RWPE2 (cell line): Measurements from ENCODE around the gene KIRREL3.
A peak's percentile ranks its signal among the peaks of the same experiment; 100 is the strongest.

Source experiments
- ATAC-seq: fragments of 200-7000 bp; cut with Tn5 transposase; 3 replicates; pipeline ENCODE4 v1.9.1; 2021; ENCODE audit warnings: low read depth
- DNase-seq: peaks from one replicate; pipeline ENCODE4 v3.0.0-alpha.2; 2020; ENCODE audit warnings: low spot score
- H3K27ac ChIP-seq: fragments of 450-650 bp; 2 replicates; pipeline ENCODE4 v1.5.1; 2017; ENCODE audit warnings: mild to moderate bottlenecking; ENCODE audit not compliant: poor library complexity, severe bottlenecking
- H3K27me3 ChIP-seq: fragments of 250-450 bp; sonication (Bioruptor Pico); 2 replicates; pipeline ENCODE4 v1.5.1; 2021; ENCODE audit warnings: mild to moderate bottlenecking, moderate library complexity; ENCODE audit not compliant: insufficient read depth, poor library complexity, severe bottlenecking
- H3K36me3 ChIP-seq: fragments of 250-450 bp; sonication (Bioruptor Pico); 2 replicates; pipeline ENCODE4 v1.5.1; 2020; ENCODE audit warnings: low read depth, mild to moderate bottlenecking, moderate library complexity
- H3K4me1 ChIP-seq: fragments of 250-450 bp; sonication (Bioruptor Pico); 2 replicates; pipeline ENCODE4 v1.5.1; 2021; ENCODE audit warnings: mild to moderate bottlenecking, moderate library complexity; ENCODE audit not compliant: insufficient read depth, poor library complexity, severe bottlenecking
- H3K4me3 ChIP-seq: fragments of 250-450 bp; sonication (Bioruptor Pico); 2 replicates; pipeline ENCODE4 v1.5.1; 2021; ENCODE audit warnings: mild to moderate bottlenecking, moderate library complexity; ENCODE audit not compliant: severe bottlenecking
- H3K9me3 ChIP-seq: fragments of 250-450 bp; sonication (Bioruptor Pico); 2 replicates; pipeline ENCODE4 v1.5.1; 2021; ENCODE audit warnings: mild to moderate bottlenecking, moderate library complexity; ENCODE audit not compliant: severe bottlenecking
- CTCF ChIP-seq: fragments of 450-650 bp; IDR thresholded peaks from one replicate; pipeline ENCODE4 v1.5.1; 2017; ENCODE audit warnings: mild to moderate bottlenecking, moderate library complexity; ENCODE audit not compliant: poor library complexity, severe bottlenecking

The KIRREL3 gene

GRCh38 chr11:126658306-126659056, 342.1 kb downstream of the KIRREL3 start:
- DNase-seq (no peak), ATAC-seq (no peak)
- Histone ChIP-seq H3K36me3 (no peaks in the 10 kb centered on the region), H3K4me3 (no peak overlapping the region), H3K27ac (no peak overlapping the region), H3K27me3 (no peaks in the 10 kb centered on the region), H3K9me3 (no peaks in the 10 kb centered on the region), H3K4me1 (peaks cover 2% of the 10 kb centered on the region)
- TF ChIP-seq CTCF, result no peak

- peak; percentile 87 for ATAC-seq
These were observed 344.8 kb downstream of the KIRREL3 start for GRCh38 chr11:126655807-126656128.

GRCh38 chr11:126654886-126655806, 345.4 kb downstream of the KIRREL3 start:
- Histone ChIP-seq H3K36me3 (no peaks in the 10 kb centered on the region), H3K4me1 (peaks cover 2% of the 10 kb centered on the region), H3K27me3 (no peaks in the 10 kb centered on the region), H3K4me3 (no peak overlapping the region), H3K9me3 (no peaks in the 10 kb centered on the region), H3K27ac (no peak overlapping the region)
- ATAC-seq (peak; percentile 30), DNase-seq (no peak)
- TF ChIP-seq CTCF, result no peak

More at GRCh38 chr11:126655807-126656128, 344.8 kb downstream of the KIRREL3 start:
- Histone ChIP-seq H3K27me3 (no peaks in the 10 kb centered on the region), H3K9me3 (no peaks in the 10 kb centered on the region), H3K4me3 (no peak overlapping the region), H3K36me3 (no peaks in the 10 kb centered on the region), H3K4me1 (peaks cover 2% of the 10 kb centered on the region), H3K27ac (no peak overlapping the region)
- TF ChIP-seq CTCF, result no peak
- no peak for DNase-seq

DNA sequence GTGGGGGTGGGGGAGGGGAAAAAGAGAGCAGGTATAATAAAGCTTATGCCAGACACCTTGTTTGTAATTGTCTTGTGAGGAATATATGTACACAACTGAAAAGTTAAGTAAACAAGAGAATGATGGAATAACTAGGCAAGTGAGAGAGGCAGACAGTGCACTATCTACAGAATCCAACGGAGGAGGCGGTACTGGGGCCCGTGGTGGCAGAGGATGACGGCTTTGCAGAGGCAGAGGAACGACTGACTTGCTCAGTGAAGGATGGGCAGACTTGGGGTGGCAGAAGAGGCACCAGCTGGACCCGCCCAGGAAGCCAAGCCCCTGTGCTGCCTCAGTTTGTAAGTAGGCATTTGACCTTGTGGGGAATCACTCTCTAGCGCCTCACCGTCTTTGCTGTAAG, 347.5 kb downstream of the KIRREL3 start:
- H3K4me3 ChIP-seq, result no peak overlapping the region
- no peak for TF ChIP-seq CTCF
- no peak for ATAC-seq
- no peaks in the 10 kb centered on the region for H3K36me3 ChIP-seq
- no peaks in the 10 kb centered on the region for H3K27me3 ChIP-seq
- no peak for DNase-seq
- H3K4me1 ChIP-seq, result peaks cover 3% of the 10 kb centered on the region
- no peaks in the 10 kb centered on the region for H3K9me3 ChIP-seq
- no peak overlapping the region for H3K27ac ChIP-seq
